ENCODE results near the gene PLAGL1. TPM values are rescaled to one million over a fixed set of nuclear protein-coding genes. Genes with fewer than 3 reads are reported as not detected.

The PLAGL1 gene
- polyA plus RNA-seq, 3 donors, result 11.6 to 60.7 (median 16.7) TPM

DNA sequence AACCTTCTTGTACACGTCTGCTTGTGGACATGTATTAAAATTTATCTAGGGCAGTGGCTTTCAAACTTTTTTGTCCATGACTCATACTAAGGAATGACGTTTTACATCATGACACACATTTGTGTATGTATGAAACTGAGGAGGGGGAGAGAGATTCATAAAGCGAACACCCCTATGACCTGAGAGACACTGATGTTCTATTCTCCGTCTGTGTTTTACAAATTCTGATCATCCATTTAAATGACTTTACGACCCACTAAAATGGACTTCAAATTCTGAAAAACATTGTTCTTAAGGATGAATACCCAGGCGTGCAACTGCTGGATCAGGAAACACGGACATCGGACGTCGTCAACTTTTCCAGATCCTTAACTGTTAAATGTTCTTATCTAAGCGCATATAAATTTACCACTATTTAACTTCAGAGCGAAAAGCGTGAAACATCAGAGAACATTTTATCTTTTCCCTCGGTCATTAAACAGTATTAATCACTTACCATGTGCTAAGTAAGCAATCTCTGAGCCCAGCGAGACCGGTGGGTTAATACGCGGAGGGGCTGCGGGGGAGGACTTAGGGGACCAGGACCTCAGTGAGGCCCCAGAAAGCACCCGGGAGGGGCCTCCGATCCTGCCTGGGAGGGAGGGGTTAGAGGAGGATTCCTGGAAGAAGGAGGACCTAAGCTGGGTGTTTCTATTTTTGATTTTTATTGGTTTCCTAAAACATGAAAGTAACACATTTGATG is 1.2 kb downstream of the PLAGL1 start:
- intact Hi-C loops (cut with micrococcal nuclease), result no loop called here
- Mint-ChIP-seq H3K27me3 (ENCODE audit: low read depth in 3 of 3) (peaks cover 0 to 12% (median 2%) of the 10 kb centered on the region in 3 donors), H3K4me3 (peak overlapping the region; percentile 75 to 89), H3K4me1 (peaks cover 14% of the 10 kb centered on the region), H3K9me3 (peaks cover 6 to 29% (median 12%) of the 10 kb centered on the region in 7 donors), H3K27ac (peak overlapping the region in 1 of 7 donors; percentile 11), H3K36me3 (peaks cover 4 to 7% of the 10 kb centered on the region in 2 donors)
- TF ChIP-seq, protein P1, sequence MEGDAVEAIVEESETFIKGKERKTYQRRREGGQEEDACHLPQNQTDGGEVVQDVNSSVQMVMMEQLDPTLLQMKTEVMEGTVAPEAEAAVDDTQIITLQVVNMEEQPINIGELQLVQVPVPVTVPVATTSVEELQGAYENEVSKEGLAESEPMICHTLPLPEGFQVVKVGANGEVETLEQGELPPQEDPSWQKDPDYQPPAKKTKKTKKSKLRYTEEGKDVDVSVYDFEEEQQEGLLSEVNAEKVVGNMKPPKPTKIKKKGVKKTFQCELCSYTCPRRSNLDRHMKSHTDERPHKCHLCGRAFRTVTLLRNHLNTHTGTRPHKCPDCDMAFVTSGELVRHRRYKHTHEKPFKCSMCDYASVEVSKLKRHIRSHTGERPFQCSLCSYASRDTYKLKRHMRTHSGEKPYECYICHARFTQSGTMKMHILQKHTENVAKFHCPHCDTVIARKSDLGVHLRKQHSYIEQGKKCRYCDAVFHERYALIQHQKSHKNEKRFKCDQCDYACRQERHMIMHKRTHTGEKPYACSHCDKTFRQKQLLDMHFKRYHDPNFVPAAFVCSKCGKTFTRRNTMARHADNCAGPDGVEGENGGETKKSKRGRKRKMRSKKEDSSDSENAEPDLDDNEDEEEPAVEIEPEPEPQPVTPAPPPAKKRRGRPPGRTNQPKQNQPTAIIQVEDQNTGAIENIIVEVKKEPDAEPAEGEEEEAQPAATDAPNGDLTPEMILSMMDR (IDR thresholded peaks at IDR 0.05), result no peak
- peak overlapping the region; percentile 67 for H3K4me2 ChIP-seq (replicated peaks; ENCODE audit: extremely low read depth, low read length, poor library complexity, severe bottlenecking)
- no peaks in the 10 kb centered on the region for H3K79me2 ChIP-seq (ENCODE audit: insufficient read depth, low read length)
- peaks cover 4 to 6% of the 10 kb centered on the region in 2 donors for H3K9me3 ChIP-seq (replicated peaks in 1 of 2; ENCODE audit: control insufficient read depth in 1 of 2, insufficient read depth in 1 of 2, low read length in 2 of 2)
- WGBS (ENCODE audit: insufficient coverage), result 63% methylated on average over 15 of the region's 21 CpGs
- H3K4me1 ChIP-seq (ENCODE audit: control insufficient read depth in 1 of 2, insufficient read depth in 2 of 2, low read length in 2 of 2), result peaks cover 7 to 11% of the 10 kb centered on the region in 2 donors
- no peaks in the 10 kb centered on the region for H3K27me3 ChIP-seq (ENCODE audit: control insufficient read depth in 2 of 2, insufficient read depth in 2 of 2, low read length in 2 of 2)
- DNase-seq, result peak in 2 of 3 donors; percentile 17 to 44
- H3K4me3 ChIP-seq (replicated peaks in 1 of 3; ENCODE audit: low read depth in 2 of 3, low read length in 3 of 3), result peak overlapping the region; percentile 26 to 74 (median 48)
- H3K9ac ChIP-seq (ENCODE audit: insufficient read depth, low read length, poor library complexity, severe bottlenecking), result no peak overlapping the region
- H2AFZ ChIP-seq (ENCODE audit: insufficient read depth, low read depth, low read length, poor library complexity, severe bottlenecking), result peak overlapping the region; percentile 9
- no peaks in the 10 kb centered on the region for H3K36me3 ChIP-seq (replicated peaks in 1 of 2; ENCODE audit: control insufficient read depth in 1 of 2, insufficient read depth in 2 of 2, low read length in 2 of 2)
- no peak overlapping the region for H3K27ac ChIP-seq (ENCODE audit: low read depth in 1 of 2, low read length in 2 of 2)
- H4K20me1 ChIP-seq (ENCODE audit: insufficient read depth, low read length), result no peaks in the 10 kb centered on the region

DNA sequence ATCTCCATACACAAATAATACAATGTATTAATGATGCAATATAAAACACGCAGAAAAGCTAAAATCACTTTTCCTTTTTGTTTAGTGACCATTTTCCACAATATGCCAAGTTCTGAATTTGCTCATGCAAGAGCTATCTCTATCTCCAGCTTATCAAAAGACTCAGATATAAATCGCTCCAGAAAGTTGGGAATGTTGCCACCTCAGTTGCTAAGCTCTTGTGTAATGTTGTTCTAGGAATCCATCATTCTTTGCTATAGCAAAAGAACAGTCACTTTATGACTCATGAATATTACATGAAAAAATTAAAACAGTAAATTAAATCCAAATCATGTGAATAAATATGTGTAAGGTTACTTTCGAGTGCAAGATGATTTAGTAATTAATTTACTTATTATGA is 8.7 kb downstream of the PLAGL1 start:
- Mint-ChIP-seq H3K9me3 (peaks cover 4 to 21% (median 9%) of the 10 kb centered on the region in 7 donors), H3K36me3 (peaks cover 7 to 10% of the 10 kb centered on the region in 2 donors), H3K4me3 (no peak overlapping the region), H3K27ac (no peak overlapping the region), H3K27me3 (ENCODE audit: low read depth in 3 of 3) (peaks cover 0 to 2% (median 0%) of the 10 kb centered on the region in 3 donors), H3K4me1 (no peaks in the 10 kb centered on the region)
- Histone ChIP-seq H3K4me2 (replicated peaks; ENCODE audit: extremely low read depth, low read length, poor library complexity, severe bottlenecking) (no peak overlapping the region), H3K36me3 (replicated peaks in 1 of 2; ENCODE audit: control insufficient read depth in 1 of 2, insufficient read depth in 2 of 2, low read length in 2 of 2) (no peaks in the 10 kb centered on the region), H4K20me1 (ENCODE audit: insufficient read depth, low read length) (no peaks in the 10 kb centered on the region), H3K4me3 (replicated peaks in 1 of 3; ENCODE audit: low read depth in 2 of 3, low read length in 3 of 3) (no peak overlapping the region), H2AFZ (ENCODE audit: insufficient read depth, low read depth, low read length, poor library complexity, severe bottlenecking) (no peak overlapping the region), H3K4me1 (ENCODE audit: control insufficient read depth in 1 of 2, insufficient read depth in 2 of 2, low read length in 2 of 2) (no peaks in the 10 kb centered on the region), H3K27ac (ENCODE audit: low read depth in 1 of 2, low read length in 2 of 2) (no peak overlapping the region), H3K9ac (ENCODE audit: insufficient read depth, low read length, poor library complexity, severe bottlenecking) (no peak overlapping the region), H3K27me3 (ENCODE audit: control insufficient read depth in 2 of 2, insufficient read depth in 2 of 2, low read length in 2 of 2) (no peaks in the 10 kb centered on the region), H3K9me3 (replicated peaks in 1 of 2; ENCODE audit: control insufficient read depth in 1 of 2, insufficient read depth in 1 of 2, low read length in 2 of 2) (no peaks in the 10 kb centered on the region), H3K79me2 (ENCODE audit: insufficient read depth, low read length) (no peaks in the 10 kb centered on the region)
- no CpG with 5 or more reads among the region's 3 CpGs for WGBS (ENCODE audit: insufficient coverage)
- intact Hi-C loops (cut with micrococcal nuclease), result no loop called here
- DNase-seq, result no peak
- TF ChIP-seq, protein P1 (IDR thresholded peaks at IDR 0.05), result no peak

Measured in CD14-positive monocyte (primary cell).